ENCODE data around the gene STRIP2. TPM values are rescaled to one million over a fixed set of nuclear protein-coding genes. Genes with fewer than 3 reads are reported as not detected.
A peak's percentile ranks its signal among the peaks of the same experiment; 100 is the strongest.
"Not testable (repeated sequence)": the region's sequence is repeated elsewhere in the genome, so short reads cannot be mapped to it uniquely, and the experiment has no call there.

Gene STRIP2
- total RNA-seq, 2 donors from 2014 or later = 11.3 to 48.1 TPM

- ATAC-seq (no peak), DNase-seq (ENCODE audit: low spot score) (no peak)
- H3K4me1 Mint-ChIP-seq (ENCODE audit: low read depth in 2 of 2) = peaks cover 32 to 40% of the 10 kb centered on the region in 2 donors
- H3K27ac Mint-ChIP-seq = peak overlapping the region in 1 of 2 donors; percentile 79
- H3K4me3 Mint-ChIP-seq = no peak overlapping the region
- no peaks in the 10 kb centered on the region for H3K36me3 Mint-ChIP-seq
- peaks cover 3% of the 10 kb centered on the region for H3K9me3 Mint-ChIP-seq
- H3K27me3 Mint-ChIP-seq = no peaks in the 10 kb centered on the region
Observed at GRCh38 chr7:129523924-129524323, 89.7 kb downstream of the STRIP2 start.

DNA sequence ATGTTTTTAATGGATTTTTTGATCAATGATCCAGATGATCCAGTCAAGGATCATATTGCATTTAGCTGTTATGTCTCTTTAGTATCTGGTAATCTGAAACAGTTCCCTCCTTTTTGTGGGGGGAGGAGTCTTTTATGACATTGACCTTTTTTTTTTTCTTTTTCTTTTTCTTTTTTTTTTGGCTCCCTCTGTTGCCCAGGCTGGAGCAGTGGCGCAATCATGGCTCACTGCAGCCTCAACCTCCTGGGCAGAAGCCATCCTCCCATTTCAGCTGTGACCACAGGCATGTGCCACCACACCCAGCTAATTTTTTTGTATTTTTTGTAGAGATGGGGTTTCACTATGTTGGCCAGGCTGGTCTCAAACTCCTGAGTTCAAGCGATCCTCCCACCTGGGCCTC lies 90.2 kb downstream of the STRIP2 start:
- H3K4me1 Mint-ChIP-seq (ENCODE audit: low read depth in 2 of 2) = peaks cover 32 to 40% of the 10 kb centered on the region in 2 donors
- not testable (repeated sequence) for ATAC-seq; DNase-seq (ENCODE audit: low spot score); H3K27me3 Mint-ChIP-seq; H3K36me3 Mint-ChIP-seq; H3K9me3 Mint-ChIP-seq; H3K4me3 Mint-ChIP-seq
- H3K27ac Mint-ChIP-seq = peak overlapping the region; percentile 79 to 84

DNA sequence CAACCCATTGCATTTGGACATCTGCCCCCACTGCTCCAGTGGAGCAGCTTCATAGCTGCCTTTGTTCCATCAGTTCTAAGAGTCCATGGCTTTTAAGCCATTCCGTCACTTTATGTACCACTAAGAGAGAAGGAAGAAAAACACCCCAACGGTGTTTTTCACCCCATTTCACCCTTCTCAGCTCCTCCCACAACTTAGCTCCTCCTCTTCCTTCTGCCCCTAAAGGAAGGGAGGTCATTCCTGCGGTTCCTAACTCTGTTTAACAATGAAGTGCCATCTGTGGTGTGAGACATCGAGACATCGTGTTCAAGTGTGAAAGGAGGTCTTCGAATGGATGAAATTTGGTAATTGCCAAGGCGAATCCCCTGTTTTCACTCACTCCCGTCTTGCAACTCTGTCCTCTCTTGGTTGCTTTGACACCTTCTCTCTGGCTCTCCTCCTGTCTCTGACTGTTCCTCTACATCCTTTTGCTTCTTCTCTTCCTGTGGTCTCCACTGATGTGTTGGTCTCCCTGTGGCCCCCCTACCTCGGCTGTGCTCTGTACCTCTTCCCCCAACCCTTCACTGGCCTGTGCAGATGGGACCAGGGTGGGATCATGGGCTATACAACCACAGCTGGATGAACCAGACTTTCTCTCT lies 91.1 kb downstream of the STRIP2 start:
- peak overlapping the region; percentile 79 for H3K4me3 Mint-ChIP-seq
- peak; percentile 60 to 68 for ATAC-seq
- peaks cover 3% of the 10 kb centered on the region for H3K9me3 Mint-ChIP-seq
- peak overlapping the region; percentile 79 to 84 for H3K27ac Mint-ChIP-seq
- peak; percentile 67 for DNase-seq (ENCODE audit: low spot score)
- H3K4me1 Mint-ChIP-seq (ENCODE audit: low read depth in 2 of 2) = peaks cover 32 to 37% of the 10 kb centered on the region in 2 donors
- no peaks in the 10 kb centered on the region for H3K36me3 Mint-ChIP-seq
- no peaks in the 10 kb centered on the region for H3K27me3 Mint-ChIP-seq

DNA sequence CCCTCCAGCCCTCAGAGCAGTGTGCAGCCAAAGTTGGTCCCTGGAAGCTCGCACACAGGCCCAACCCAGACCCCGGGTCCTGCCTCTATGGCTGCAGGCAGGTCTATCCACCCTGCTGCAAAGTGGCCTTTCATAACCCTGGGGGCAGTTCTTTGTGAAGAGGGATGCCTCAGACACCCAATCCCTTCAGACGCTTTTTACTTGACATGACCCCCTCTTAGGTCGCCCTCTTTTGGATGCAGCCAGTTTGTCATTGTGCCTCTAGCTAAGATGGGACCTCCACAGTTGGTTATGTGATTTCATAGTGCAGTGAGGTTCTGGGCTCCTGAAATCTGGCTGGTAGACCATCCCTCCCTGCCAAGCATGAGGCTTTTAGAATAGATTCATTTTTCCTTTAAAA lies 95.4 kb downstream of the STRIP2 start:
- Mint-ChIP-seq H3K27me3 (no peaks in the 10 kb centered on the region), H3K9me3 (peaks cover 3% of the 10 kb centered on the region), H3K36me3 (no peaks in the 10 kb centered on the region), H3K27ac (no peak overlapping the region), H3K4me3 (no peak overlapping the region), H3K4me1 (ENCODE audit: low read depth in 2 of 2) (peaks cover 27 to 57% of the 10 kb centered on the region in 2 donors)
- DNase-seq (ENCODE audit: low spot score) (no peak), ATAC-seq (no peak)

DNA sequence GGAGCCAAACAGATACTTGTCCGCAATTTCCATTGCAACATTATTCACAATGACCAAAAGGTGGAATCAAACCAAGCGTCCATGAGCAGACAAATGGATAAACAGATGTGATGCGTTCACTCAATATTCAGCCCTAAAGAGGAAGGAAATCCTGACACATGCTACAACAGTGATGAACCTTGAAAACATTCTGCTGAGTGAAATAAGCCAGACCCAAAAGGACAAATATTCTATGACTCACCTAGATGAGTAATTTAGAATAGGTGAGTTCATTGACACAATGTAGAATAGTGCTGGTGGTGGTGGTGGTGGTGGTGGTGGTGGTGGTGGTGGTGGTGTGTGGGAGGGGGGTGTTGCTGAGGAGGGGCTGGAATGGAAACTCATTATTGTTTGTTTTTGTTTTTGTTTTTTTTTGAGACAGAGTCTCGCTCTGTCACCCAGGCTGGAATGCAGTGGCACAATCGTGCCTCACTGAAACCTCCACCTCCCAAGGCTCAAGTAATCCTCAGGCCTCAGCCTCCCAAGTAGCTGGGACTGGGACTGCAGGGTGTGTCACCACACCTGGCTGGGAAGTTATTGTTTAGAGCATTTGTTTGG lies 96.7 kb downstream of the STRIP2 start:
- DNase-seq (ENCODE audit: low spot score) = no peak
- H3K4me3 Mint-ChIP-seq = no peak overlapping the region
- H3K27me3 Mint-ChIP-seq = no peaks in the 10 kb centered on the region
- peak overlapping the region in 1 of 2 donors; percentile 35 for H3K27ac Mint-ChIP-seq
- no peaks in the 10 kb centered on the region for H3K9me3 Mint-ChIP-seq
- H3K36me3 Mint-ChIP-seq = no peaks in the 10 kb centered on the region
- peaks cover 21 to 49% of the 10 kb centered on the region in 2 donors for H3K4me1 Mint-ChIP-seq (ENCODE audit: low read depth in 2 of 2)
- ATAC-seq = peak; percentile 83 to 91

GRCh38 chr7:129531721-129532120 lies 97.5 kb downstream of the STRIP2 start:
- ATAC-seq (no peak), DNase-seq (ENCODE audit: low spot score) (no peak)
- Mint-ChIP-seq H3K4me1 (ENCODE audit: low read depth in 2 of 2) (peaks cover 22 to 51% of the 10 kb centered on the region in 2 donors), H3K9me3 (no peaks in the 10 kb centered on the region), H3K27ac (no peak overlapping the region), H3K36me3 (no peaks in the 10 kb centered on the region), H3K27me3 (no peaks in the 10 kb centered on the region), H3K4me3 (no peak overlapping the region)

DNA sequence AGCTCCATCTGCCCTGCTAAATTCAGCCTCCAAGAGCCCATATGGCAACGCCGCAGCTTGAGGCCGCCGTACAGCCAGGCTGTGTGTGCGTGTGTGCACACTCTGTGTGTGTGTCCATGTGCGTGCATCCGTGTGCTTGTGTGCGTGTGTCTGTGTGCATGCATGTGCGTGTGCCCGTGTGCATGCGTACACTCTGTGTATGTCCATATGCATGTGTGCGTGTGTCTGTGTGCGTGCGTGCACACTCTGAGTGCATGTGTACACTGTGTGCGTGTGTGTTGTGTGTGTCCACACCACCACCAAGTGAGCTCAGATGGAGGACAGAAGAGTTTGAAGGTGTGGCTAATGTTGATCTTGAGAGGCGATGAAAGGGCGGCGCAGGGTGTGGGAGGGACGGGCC lies 98.1 kb downstream of the STRIP2 start:
- no peak for DNase-seq (ENCODE audit: low spot score)
- Mint-ChIP-seq H3K4me3 (no peak overlapping the region), H3K27ac (no peak overlapping the region), H3K36me3 (no peaks in the 10 kb centered on the region), H3K27me3 (no peaks in the 10 kb centered on the region), H3K9me3 (no peaks in the 10 kb centered on the region), H3K4me1 (ENCODE audit: low read depth in 2 of 2) (peaks cover 22 to 44% of the 10 kb centered on the region in 2 donors)
- ATAC-seq = no peak

- not testable (repeated sequence) for H3K9me3 Mint-ChIP-seq; H3K36me3 Mint-ChIP-seq; H3K27ac Mint-ChIP-seq; ATAC-seq; H3K27me3 Mint-ChIP-seq; DNase-seq (ENCODE audit: low spot score)
- Mint-ChIP-seq H3K4me3 (peak overlapping the region; percentile 89), H3K4me1 (ENCODE audit: low read depth in 2 of 2) (peaks cover 22 to 42% of the 10 kb centered on the region in 2 donors)
Observed at GRCh38 chr7:129534558-129535274, 100.5 kb downstream of the STRIP2 start.

- H3K4me3 Mint-ChIP-seq = peak overlapping the region; percentile 89
- DNase-seq (ENCODE audit: low spot score) (no peak), ATAC-seq (peak; percentile 78 to 84)
- H3K27me3 Mint-ChIP-seq = no peaks in the 10 kb centered on the region
- peaks cover 22 to 41% of the 10 kb centered on the region in 2 donors for H3K4me1 Mint-ChIP-seq (ENCODE audit: low read depth in 2 of 2)
- no peaks in the 10 kb centered on the region for H3K36me3 Mint-ChIP-seq
- H3K9me3 Mint-ChIP-seq = no peaks in the 10 kb centered on the region
- H3K27ac Mint-ChIP-seq = peak overlapping the region; percentile 81 to 83
Observed at GRCh38 chr7:129535896-129536295, 101.7 kb downstream of the STRIP2 start.

GRCh38 chr7:129536323-129536722 lies 102.1 kb downstream of the STRIP2 start:
- Mint-ChIP-seq H3K4me1 (ENCODE audit: low read depth in 2 of 2) (peaks cover 22 to 41% of the 10 kb centered on the region in 2 donors), H3K27ac (peak overlapping the region; percentile 81 to 83), H3K4me3 (peak overlapping the region; percentile 89), H3K9me3 (peaks cover 2% of the 10 kb centered on the region), H3K36me3 (no peaks in the 10 kb centered on the region), H3K27me3 (no peaks in the 10 kb centered on the region)
- DNase-seq (ENCODE audit: low spot score) (no peak), ATAC-seq (no peak)

Other genes starting within 250 kb of the STRIP2 start
- under 1 TPM; 0.39 to 0.69 TPM for gene SMO, start 245.8 kb upstream of the STRIP2 start, total RNA-seq
- 10 to 100 TPM; 12.1 to 15.9 TPM for gene AHCYL2, start 209.4 kb upstream of the STRIP2 start, total RNA-seq
- gene SMKR1, start 68.1 kb downstream of the STRIP2 start, total RNA-seq = 1 to 10 TPM; 2.1 to 3.6 TPM
- gene NRF1, start 177.3 kb downstream of the STRIP2 start, total RNA-seq = 10 to 100 TPM; 27.6 to 31.9 TPM

All from natural killer cell treated with Interleukin-12 subunit alpha and Interleukin-12 subunit beta and Interleukin-15 and Interleukin-18, amount 100 ng/mL, for 72 hours (primary cell).